DND-41 (cell line): ENCODE data around the gene NEB.

Experiments
- ATAC-seq: fragments of 200-7000 bp; cut with Tn5 transposase; 3 replicates; pipeline ENCODE4 v1.9.1; 2021; ENCODE audit warnings: low read depth; ENCODE audit not compliant: insufficient read depth
- DNase-seq: peaks from one replicate; pipeline ENCODE4 v3.0.0-alpha.2; 2020
- H2AFZ ChIP-seq: 2 replicates; pipeline ENCODE4 v1.6.0; 2012; ENCODE audit warnings: low read depth, low read length
- H3K27ac ChIP-seq: 2 replicates; pipeline ENCODE4 v1.5.1; 2012; ENCODE audit warnings: low read length, inconsistent platforms
- H3K27me3 ChIP-seq: fragments of 200-600 bp; sonication (generic); 2 replicates; pipeline ENCODE4 v1.6.0; 2012; ENCODE audit warnings: low read length, mild to moderate bottlenecking, inconsistent platforms; ENCODE audit not compliant: insufficient read depth, poor library complexity
- H3K36me3 ChIP-seq: 2 replicates; pipeline ENCODE4 v1.5.1; 2012; ENCODE audit warnings: low read length, inconsistent platforms; ENCODE audit not compliant: insufficient read depth
- H3K4me1 ChIP-seq: 2 replicates; pipeline ENCODE4 v1.5.1; 2012; ENCODE audit warnings: mild to moderate bottlenecking, low read length; ENCODE audit not compliant: insufficient read depth
- H3K4me2 ChIP-seq: 2 replicates; pipeline ENCODE4 v1.6.0; 2012; ENCODE audit warnings: mild to moderate bottlenecking, moderate library complexity, low read length, inconsistent platforms; ENCODE audit not compliant: insufficient read depth
- H3K4me3 ChIP-seq, 2 experiments: fragments of 200-600 bp in 1 of 2; shearing (Covaris generic) in 1 of 2; 2 replicates each; pipeline ENCODE4 v1.5.1; 2012 to 2016; ENCODE audit warnings: inconsistent platforms in 2 of 2, low read length in 2 of 2, mild to moderate bottlenecking in 2 of 2, low read depth in 1 of 2, moderate library complexity in 1 of 2
- H3K79me2 ChIP-seq: 2 replicates; pipeline ENCODE4 v1.6.0; 2012; ENCODE audit warnings: low read length, inconsistent platforms; ENCODE audit not compliant: insufficient read depth
- H3K9ac ChIP-seq: 2 replicates; pipeline ENCODE4 v1.6.0; 2012; ENCODE audit warnings: low read depth, mild to moderate bottlenecking, inconsistent platforms, low read length, moderate library complexity
- H3K9me3 ChIP-seq: 2 replicates; pipeline ENCODE4 v1.5.1; 2012; ENCODE audit warnings: low read length, moderate library complexity, mild to moderate bottlenecking, inconsistent platforms; ENCODE audit not compliant: insufficient read depth, severe bottlenecking
- H4K20me1 ChIP-seq: 2 replicates; pipeline ENCODE4 v1.6.0; 2012; ENCODE audit warnings: low read length; ENCODE audit not compliant: insufficient read depth
- CTCF ChIP-seq: IDR thresholded peaks from 2 replicates; pipeline ENCODE4 v1.5.1; 2012; ENCODE audit warnings: borderline replicate concordance, low read length, moderate library complexity, mild to moderate bottlenecking; ENCODE audit not compliant: poor library complexity, severe bottlenecking; ENCODE audit errors: extremely low read depth
- EZH2 ChIP-seq: IDR thresholded peaks from 3 replicates; pipeline ENCODE4 v1.6.1; 2012; ENCODE audit warnings: borderline replicate concordance, low read depth, mild to moderate bottlenecking, moderate library complexity, low read length, inconsistent platforms; ENCODE audit not compliant: severe bottlenecking

NEB gene

GRCh38 chr2:151782378-151783132, 48.3 kb upstream of the NEB start:
- H3K9me3 ChIP-seq: no peaks in the 10 kb centered on the region
- no peak overlapping the region for H3K4me2 ChIP-seq
- no peak overlapping the region for H3K9ac ChIP-seq
- 0 out of 2 replicates have a peak, but pooled peaks cover 4% of the 10 kb centered on the region for H3K36me3 ChIP-seq
- no peak for TF ChIP-seq EZH2
- TF ChIP-seq CTCF: no peak
- no peaks in the 10 kb centered on the region for H3K27me3 ChIP-seq
- no peak overlapping the region for H2AFZ ChIP-seq
- no peaks in the 10 kb centered on the region for H3K79me2 ChIP-seq
- ATAC-seq (peak; percentile 67), DNase-seq (peak; percentile 10)
- no peaks in the 10 kb centered on the region for H4K20me1 ChIP-seq
- H3K4me1 ChIP-seq: no peaks in the 10 kb centered on the region
- no peak overlapping the region for H3K4me3 ChIP-seq
- H3K27ac ChIP-seq: no peak overlapping the region

GRCh38 chr2:151781642-151782041, 47.4 kb upstream of the NEB start:
- Histone ChIP-seq H4K20me1 (no peaks in the 10 kb centered on the region), H3K4me1 (no peaks in the 10 kb centered on the region), H3K36me3 (0 out of 2 replicates have a peak, but pooled peaks cover 4% of the 10 kb centered on the region), H2AFZ (no peak overlapping the region), H3K9me3 (no peaks in the 10 kb centered on the region), H3K27me3 (no peaks in the 10 kb centered on the region), H3K4me2 (no peak overlapping the region), H3K27ac (no peak overlapping the region), H3K4me3 (no peak overlapping the region), H3K9ac (no peak overlapping the region), H3K79me2 (no peaks in the 10 kb centered on the region)
- ATAC-seq: no peak
- DNase-seq: no peak
- TF ChIP-seq CTCF (no peak), EZH2 (no peak)

- DNase-seq (no peak), ATAC-seq (no peak)
- H3K9me3 ChIP-seq: no peaks in the 10 kb centered on the region
- no peak overlapping the region for H3K9ac ChIP-seq
- H4K20me1 ChIP-seq: no peaks in the 10 kb centered on the region
- no peak overlapping the region for H3K4me3 ChIP-seq
- 0 out of 2 replicates have a peak, but pooled peaks cover 4% of the 10 kb centered on the region for H3K36me3 ChIP-seq
- H2AFZ ChIP-seq: no peak overlapping the region
- H3K4me1 ChIP-seq: no peaks in the 10 kb centered on the region
- H3K4me2 ChIP-seq: no peak overlapping the region
- no peak for TF ChIP-seq EZH2
- TF ChIP-seq CTCF: no peak
- no peaks in the 10 kb centered on the region for H3K27me3 ChIP-seq
- no peak overlapping the region for H3K27ac ChIP-seq
- H3K79me2 ChIP-seq: no peaks in the 10 kb centered on the region
Measured at GRCh38 chr2:151780938-151781337, 46.7 kb upstream of the NEB start.
